GM19397 (cell line): ENCODE data around the gene TAS1R2.
A peak's percentile ranks its signal among the peaks of the same experiment; 100 is the strongest.
"Not testable (repeated sequence)": the region's sequence is repeated elsewhere in the genome, so short reads cannot be mapped to it uniquely, and the experiment has no call there.

Source experiments
- ATAC-seq: cut with Tn5 transposase; IDR thresholded peaks from one replicate; pipeline ENCODE4 v1.9.1; 2021; ENCODE audit warnings: mild to moderate bottlenecking, moderate library complexity; ENCODE audit not compliant: unreplicated experiment

Gene TAS1R2

GRCh38 chr1:18859560-18859959 lies at the start of gene TAS1R2:
TAS1R2 (minus strand) TSS chr1:18859660; CDS start chr1:18859660, 0 bp downstream.
- no peak for ATAC-seq

- no peak for ATAC-seq
These were observed 48.7 kb upstream of the TAS1R2 start for GRCh38 chr1:18907917-18908845.

- ATAC-seq: no peak
These were observed 47.8 kb upstream of the TAS1R2 start for GRCh38 chr1:18907021-18907916.

GRCh38 chr1:18903291-18903756 lies 43.9 kb upstream of the TAS1R2 start:
- ATAC-seq: no peak

- peak; percentile 90 for ATAC-seq
These were observed 43.2 kb upstream of the TAS1R2 start, which contains the start of gene ALDH4A1 for GRCh38 chr1:18902523-18903290. ALDH4A1 (minus strand) TSS chr1:18902555; CDS start chr1:18902523, 32 bp downstream.

DNA sequence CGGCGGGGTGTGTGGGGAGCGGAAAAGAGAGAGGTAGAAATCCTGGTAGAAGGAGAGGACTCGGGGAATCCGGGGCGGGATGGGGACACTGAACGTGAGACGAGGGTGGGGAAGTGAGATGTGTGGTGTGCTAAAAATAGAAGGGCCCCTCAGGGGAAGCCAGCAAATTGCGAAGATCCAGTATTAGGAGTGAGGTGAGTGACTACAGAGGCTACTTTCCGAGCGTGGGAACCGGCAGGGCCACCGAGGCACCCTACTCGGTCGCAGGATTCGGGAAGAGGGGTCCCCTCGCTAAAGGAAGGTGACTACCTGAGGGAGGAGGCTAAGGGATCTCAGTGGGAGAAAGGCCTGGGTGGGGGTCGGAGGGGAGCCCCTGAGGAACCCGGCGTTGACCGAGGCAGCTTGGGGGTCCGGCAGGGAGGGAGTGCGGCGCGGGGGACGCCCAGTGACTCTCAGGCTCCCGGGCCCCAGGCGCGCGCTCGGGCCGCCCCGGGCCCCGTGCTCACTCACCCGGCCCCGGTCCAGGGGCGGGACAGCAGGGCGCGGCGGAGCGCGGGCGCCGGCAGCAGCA lies 42.6 kb upstream of the TAS1R2 start:
- ATAC-seq: no peak

- ATAC-seq: no peak
These were observed 41.9 kb upstream of the TAS1R2 start for GRCh38 chr1:18901147-18901951.

DNA sequence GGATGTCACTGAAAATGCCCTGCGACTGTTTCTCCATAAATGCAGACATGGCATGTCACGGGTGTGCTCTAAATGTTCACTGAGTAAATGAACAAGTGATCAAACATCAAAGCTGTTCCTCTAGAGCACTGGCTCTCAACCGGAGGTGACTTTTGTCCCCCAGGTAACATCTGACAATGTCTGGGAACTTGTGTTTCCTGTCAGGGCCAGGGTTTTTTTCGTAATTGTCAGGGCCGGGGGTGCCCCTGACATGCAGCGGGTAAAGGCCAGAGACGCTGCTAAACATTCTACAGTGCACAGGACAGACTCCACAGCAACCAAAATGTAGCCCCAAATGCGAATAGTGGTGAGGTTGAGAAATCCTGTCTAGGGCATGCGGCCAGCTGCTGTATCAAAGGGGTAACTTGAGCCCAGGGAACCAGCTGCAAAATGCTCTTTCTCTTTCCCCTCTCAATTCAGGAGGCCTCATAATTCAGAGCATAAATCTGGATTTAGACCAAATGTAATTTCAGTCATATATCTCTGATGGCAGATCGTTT lies 40.9 kb upstream of the TAS1R2 start:
- ATAC-seq: no peak

GRCh38 chr1:18899363-18900049 lies 40.0 kb upstream of the TAS1R2 start:
- no peak for ATAC-seq

DNA sequence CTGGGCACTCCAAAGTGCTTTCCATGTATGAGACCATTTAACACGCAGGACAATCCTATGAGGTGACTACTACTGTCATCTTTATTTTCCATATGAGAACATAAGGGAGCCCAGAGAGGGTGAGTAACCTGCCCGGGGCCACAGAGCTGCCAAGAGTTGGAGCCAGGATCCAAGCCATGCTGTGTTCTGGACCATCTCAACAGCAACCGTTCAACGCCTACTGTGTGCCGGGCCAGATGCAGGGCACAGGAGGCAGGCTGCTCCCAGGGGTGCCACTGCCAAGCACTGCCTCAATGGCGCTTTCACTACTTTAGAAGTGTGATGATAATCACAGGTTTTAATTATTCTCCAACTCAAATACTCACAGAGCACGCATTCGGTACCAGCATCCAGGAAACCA lies 39.1 kb upstream of the TAS1R2 start:
- ATAC-seq: no peak

GRCh38 chr1:18895317-18895716 lies 35.9 kb upstream of the TAS1R2 start:
- ATAC-seq: no peak

- no peak for ATAC-seq
These were observed 33.7 kb upstream of the TAS1R2 start for GRCh38 chr1:18893120-18893519.

GRCh38 chr1:18891858-18892257 lies 32.4 kb upstream of the TAS1R2 start:
- ATAC-seq: not testable (repeated sequence)

DNA sequence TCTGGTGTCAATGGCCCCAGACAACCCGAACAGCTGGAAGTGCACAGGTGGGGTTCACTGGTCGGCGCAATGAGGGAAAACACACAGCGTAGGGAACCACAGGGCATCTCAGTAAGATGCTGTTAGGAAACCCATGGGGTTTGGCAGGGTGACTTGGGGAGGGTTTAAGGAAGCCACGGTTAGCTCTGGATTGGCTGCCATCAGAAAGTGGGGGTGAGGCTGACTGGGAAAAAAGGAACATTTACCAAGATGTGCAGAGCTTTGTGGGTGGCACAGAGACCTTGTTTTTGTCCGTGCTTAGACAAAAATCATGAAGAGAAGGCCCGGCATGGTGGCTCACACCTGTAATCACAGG lies 31.9 kb upstream of the TAS1R2 start:
- no peak for ATAC-seq

DNA sequence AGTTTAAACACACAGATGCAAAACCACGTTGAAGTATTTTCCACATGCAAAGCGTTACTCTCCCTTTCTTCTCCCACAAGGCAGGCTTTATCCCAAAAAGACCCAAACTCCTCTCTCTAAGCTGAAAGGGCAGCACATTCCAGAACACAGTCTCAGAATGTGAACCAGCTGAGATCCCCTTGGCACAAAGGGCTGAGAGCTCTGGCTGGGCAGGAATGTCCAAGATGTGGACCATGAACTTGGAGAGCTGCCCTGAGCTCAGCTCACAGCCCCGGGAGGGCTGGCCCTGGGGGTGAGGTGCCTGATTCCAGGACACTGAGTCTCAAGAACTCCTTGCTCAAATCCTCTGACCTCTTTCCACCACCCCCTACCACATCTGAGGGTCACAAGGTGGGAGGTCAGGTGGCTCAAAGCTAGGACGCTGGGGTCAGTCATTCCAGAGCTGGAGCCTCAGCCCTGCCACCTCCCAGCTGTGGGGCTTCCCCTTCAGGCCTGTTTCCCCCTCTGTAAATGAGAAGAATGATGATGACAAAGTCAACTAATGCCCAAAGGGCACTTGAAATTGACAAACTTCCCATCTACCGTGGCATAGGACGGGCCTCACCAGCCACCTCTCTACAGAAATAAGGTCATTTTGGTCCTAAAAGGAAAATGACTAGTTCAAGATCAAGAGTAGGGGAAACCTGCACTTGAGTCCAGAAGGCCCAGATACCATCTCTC lies 31.4 kb upstream of the TAS1R2 start:
- ATAC-seq: no peak

DNA sequence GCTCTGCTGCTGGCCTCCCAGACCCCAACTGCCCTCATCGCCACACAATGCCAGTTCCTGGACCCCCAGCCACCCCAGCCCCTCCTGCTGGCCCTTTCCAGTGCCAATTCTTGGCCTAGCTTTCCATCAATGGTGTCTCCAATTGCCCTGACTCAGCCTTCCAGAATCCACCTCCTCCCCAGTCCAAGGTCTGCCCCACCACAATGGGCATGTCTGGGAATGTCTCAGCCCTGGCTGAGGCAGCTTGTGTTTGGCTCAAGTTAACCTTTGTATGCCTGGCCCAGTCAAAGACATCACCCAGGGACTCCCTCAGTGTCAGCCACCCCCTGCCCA lies 26.5 kb upstream of the TAS1R2 start:
- no peak for ATAC-seq

- ATAC-seq: no peak
These were observed 26.0 kb upstream of the TAS1R2 start for GRCh38 chr1:18885311-18886002.

DNA sequence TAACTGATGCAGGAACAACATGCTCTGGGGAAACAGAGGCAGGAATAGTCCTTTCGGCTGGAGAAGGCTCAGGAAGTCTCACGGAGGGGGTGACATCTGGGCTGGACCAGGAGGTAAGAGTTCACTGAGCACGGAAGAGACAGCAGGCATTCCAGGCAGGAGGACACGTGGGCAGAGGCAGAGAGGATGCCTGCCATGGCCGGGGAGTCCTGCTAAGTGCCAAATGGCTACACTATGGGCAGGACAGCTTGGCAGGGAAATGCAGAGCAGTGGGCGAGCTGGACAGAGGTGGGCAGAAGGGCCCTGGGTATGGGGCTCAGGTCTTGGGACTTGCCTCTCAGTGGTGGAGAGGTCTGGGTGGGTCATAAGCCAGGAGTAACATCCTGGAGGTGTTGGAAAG lies 25.3 kb upstream of the TAS1R2 start:
- no peak for ATAC-seq
